Measurements from ENCODE around the gene TCN1. TPM values are rescaled to one million over a fixed set of nuclear protein-coding genes. Genes with fewer than 3 reads are reported as not detected.

Gene TCN1
- total RNA-seq, 1 donor from 2014 or later = not detected

- Histone ChIP-seq H3K27ac (no peak overlapping the region), H4K20me1 (ENCODE audit: low read depth) (no peaks in the 10 kb centered on the region), H3K9me3 (ENCODE audit: low read depth) (no peaks in the 10 kb centered on the region), H3F3A (ENCODE audit: low read depth) (no peaks in the 10 kb centered on the region), H2AFZ (replicated peaks) (no peak overlapping the region), H3K4me3 (no peak overlapping the region), H3K4me2 (no peak overlapping the region), H3K79me2 (ENCODE audit: low read depth) (no peaks in the 10 kb centered on the region), H3K9ac (no peak overlapping the region), H3K27me3 (no peaks in the 10 kb centered on the region), H3K36me3 (no peaks in the 10 kb centered on the region), H3K4me1 (no peaks in the 10 kb centered on the region)
- H3K4me1 Mint-ChIP-seq = no peaks in the 10 kb centered on the region
- no peak for DNase-seq (ENCODE audit: low spot score)
- H3K27ac Mint-ChIP-seq = no peak overlapping the region
- H3K27me3 Mint-ChIP-seq (ENCODE audit: insufficient read depth, low read depth) = no peaks in the 10 kb centered on the region
- no peaks in the 10 kb centered on the region for H3K36me3 Mint-ChIP-seq
- TF ChIP-seq EZH2phosphoT487 (IDR thresholded peaks at IDR 0.05) (no peak), EZH2 (IDR thresholded peaks at IDR 0.05) (no peak), CTCF (IDR thresholded peaks at IDR 0.05) (no peak)
- peaks cover 9% of the 10 kb centered on the region for H3K9me3 Mint-ChIP-seq
- H3K4me3 Mint-ChIP-seq = no peak overlapping the region
Observed at GRCh38 chr11:59883597-59883996, 17.3 kb upstream of the TCN1 start.

GRCh38 chr11:59879567-59879966 is 13.3 kb upstream of the TCN1 start:
- Histone ChIP-seq H3K79me2 (ENCODE audit: low read depth) (no peaks in the 10 kb centered on the region), H4K20me1 (ENCODE audit: low read depth) (no peaks in the 10 kb centered on the region), H3K4me2 (no peak overlapping the region), H3K4me1 (no peaks in the 10 kb centered on the region), H2AFZ (replicated peaks) (no peak overlapping the region), H3K4me3 (no peak overlapping the region), H3K27me3 (no peaks in the 10 kb centered on the region), H3K9ac (no peak overlapping the region), H3K27ac (no peak overlapping the region), H3F3A (ENCODE audit: low read depth) (no peaks in the 10 kb centered on the region), H3K36me3 (no peaks in the 10 kb centered on the region), H3K9me3 (ENCODE audit: low read depth) (no peaks in the 10 kb centered on the region)
- Mint-ChIP-seq H3K4me3 (no peak overlapping the region), H3K9me3 (no peaks in the 10 kb centered on the region), H3K4me1 (no peaks in the 10 kb centered on the region), H3K36me3 (no peaks in the 10 kb centered on the region), H3K27me3 (ENCODE audit: insufficient read depth, low read depth) (peaks cover 4% of the 10 kb centered on the region), H3K27ac (no peak overlapping the region)
- TF ChIP-seq CTCF (IDR thresholded peaks at IDR 0.05) = no peak
- no peak for TF ChIP-seq EZH2phosphoT487 (IDR thresholded peaks at IDR 0.05)
- TF ChIP-seq EZH2 (IDR thresholded peaks at IDR 0.05) = no peak
- DNase-seq (ENCODE audit: low spot score) = no peak

GRCh38 chr11:59878575-59878974 is 12.3 kb upstream of the TCN1 start, which contains the start of gene OOSP3:
Gene OOSP3, plus strand, starts transcription at chr11:59878782. Its CDS starts 27 bp downstream, at chr11:59878809.
- no peak within 1 kb of the TSS for H3K4me2 ChIP-seq
- no peaks in the 10 kb centered on the region for H3K4me1 Mint-ChIP-seq
- no peaks in the 10 kb centered on the region for H3K9me3 ChIP-seq (ENCODE audit: low read depth)
- no peaks in the 10 kb centered on the region for H3K36me3 ChIP-seq
- H3K36me3 Mint-ChIP-seq = no peaks in the 10 kb centered on the region
- H3F3A ChIP-seq (ENCODE audit: low read depth) = no peaks in the 10 kb centered on the region
- no peak within 1 kb of the TSS for H3K4me3 ChIP-seq
- H2AFZ ChIP-seq (replicated peaks) = no peak within 1 kb of the TSS
- no peaks in the 10 kb centered on the region for H3K4me1 ChIP-seq
- no peak within 1 kb of the TSS for H3K9ac ChIP-seq
- no peaks in the 10 kb centered on the region for H4K20me1 ChIP-seq (ENCODE audit: low read depth)
- TF ChIP-seq CTCF (IDR thresholded peaks at IDR 0.05) = no peak
- no peak for TF ChIP-seq EZH2 (IDR thresholded peaks at IDR 0.05)
- no peak for TF ChIP-seq EZH2phosphoT487 (IDR thresholded peaks at IDR 0.05)
- H3K27me3 Mint-ChIP-seq (ENCODE audit: insufficient read depth, low read depth) = peaks cover 4% of the 10 kb centered on the region
- no peaks in the 10 kb centered on the region for H3K9me3 Mint-ChIP-seq
- H3K27ac Mint-ChIP-seq = no peak within 1 kb of the TSS
- no peak within 1 kb of the TSS for H3K27ac ChIP-seq
- no peaks in the 10 kb centered on the region for H3K27me3 ChIP-seq
- H3K79me2 ChIP-seq (ENCODE audit: low read depth) = no peaks in the 10 kb centered on the region
- no peak for DNase-seq (ENCODE audit: low spot score)
- H3K4me3 Mint-ChIP-seq = no peak within 1 kb of the TSS
